HepG2 (cell line): ENCODE measurements around the gene TCN2. TPM values are rescaled to one million over a fixed set of nuclear protein-coding genes. Genes with fewer than 3 reads are reported as not detected.

ENCODE experiments used
- GATAD2A ChIP-seq: IDR thresholded peaks from 2 replicates; pipeline ENCODE4 v1.6.1; 2016
- RFXAP ChIP-seq: sonication (generic); formaldehyde crosslinking; IDR thresholded peaks from 2 replicates; pipeline ENCODE4 v1.4.0; 2020; ENCODE audit warnings: missing genetic modification reagents, borderline replicate concordance
- SRY ChIP-seq: sonication (generic); formaldehyde crosslinking; IDR thresholded peaks from 2 replicates; pipeline ENCODE4 v1.8.0; 2022; ENCODE audit warnings: mild to moderate bottlenecking, missing genetic modification reagents
- ZBTB43 ChIP-seq: sonication (generic); formaldehyde crosslinking; conservative IDR thresholded peaks from 2 replicates; pipeline ENCODE4 v1.4.0; 2020; ENCODE audit warnings: missing genetic modification reagents
- ZFP1 ChIP-seq: IDR thresholded peaks from 2 replicates; pipeline ENCODE4 v1.6.1; 2016
- ZNF260 ChIP-seq: sonication (generic); formaldehyde crosslinking; IDR thresholded peaks from 2 replicates; pipeline ENCODE4 v1.4.0; 2020; ENCODE audit warnings: missing genetic modification reagents, low read depth, mild to moderate bottlenecking, borderline replicate concordance
- ZNF292 ChIP-seq: sonication (generic); formaldehyde crosslinking; IDR thresholded peaks from 2 replicates; pipeline ENCODE4 v1.8.1; 2022; ENCODE audit warnings: mild to moderate bottlenecking, low read depth, missing genetic modification reagents, borderline replicate concordance
- ZNF335 ChIP-seq: sonication (generic); formaldehyde crosslinking; IDR thresholded peaks from 2 replicates; pipeline ENCODE4 v1.4.0; 2020; ENCODE audit warnings: missing genetic modification reagents
- ZNF383 ChIP-seq: sonication (generic); formaldehyde crosslinking; IDR thresholded peaks from 2 replicates; pipeline ENCODE4 v1.4.0; 2020; ENCODE audit warnings: missing genetic modification reagents, mild to moderate bottlenecking, borderline replicate concordance
- ZNF646 ChIP-seq: sonication (generic); formaldehyde crosslinking; IDR thresholded peaks from 2 replicates; pipeline ENCODE4 v1.9.0; 2021; ENCODE audit warnings: mild to moderate bottlenecking, missing genetic modification reagents
- polyA plus RNA-seq, 8 experiments: library from polyadenylated mRNA; depleted of rRNA in 3 of 8; stranded (reverse) in 7 of 8; unstranded in 1 of 8; fragments of >200 nt; fragmentation: Illumina TruSeq in 4 of 8; extraction: Trizol in 4 of 8; gene quantifications; 2 replicates each; pipeline versions ENCODE4 v1.2.1 to v1.2.3, GENCODE V29; 2011 to 2016; ENCODE audit warnings: low read depth in 4 of 8, missing spikeins in 1 of 8, mixed read lengths in 1 of 8; ENCODE audit not compliant: insufficient read depth in 1 of 8
- total RNA-seq, 5 experiments: library from RNA; depleted of rRNA; stranded (reverse); fragments of >200 nt; fragmentation: Illumina TruSeq; extraction: Trizol; gene quantifications; 2 replicates each; pipeline ENCODE4 v1.2.3, GENCODE V29; 2016; ENCODE audit warnings: low read depth in 1 of 5
- TF ChIP-seq, protein P1 (sequence below): sonication (generic); formaldehyde crosslinking; IDR thresholded peaks from 2 replicates; pipeline ENCODE4 v1.9.0; 2022; ENCODE audit warnings: low read depth, missing genetic modification reagents
- TF ChIP-seq, protein P2 (sequence below): sonication (generic); formaldehyde crosslinking; IDR thresholded peaks from 2 replicates; pipeline ENCODE4 v1.4.0; 2020; ENCODE audit warnings: missing genetic modification reagents
- TF ChIP-seq, protein P3 (sequence below): sonication (generic); formaldehyde crosslinking; IDR thresholded peaks from 2 replicates; pipeline ENCODE4 v1.4.0; 2020; ENCODE audit warnings: mild to moderate bottlenecking, low read depth, missing genetic modification reagents
- TF ChIP-seq, protein P4 (sequence below): fragments of 450-650 bp; IDR thresholded peaks from 2 replicates; pipeline ENCODE4 v1.6.1; 2016

The TCN2 gene
- total and polyA plus RNA-seq, 2 of the 13 experiments (the other 11 are each of a cell fraction or from before 2014, with no cell fraction given), result 0.29 to 0.31 TPM

GRCh38 chr22:30667494-30668385, 60.8 kb downstream of the TCN2 start, which contains the start of gene DUSP18 (continued):
- TF ChIP-seq, protein P1, sequence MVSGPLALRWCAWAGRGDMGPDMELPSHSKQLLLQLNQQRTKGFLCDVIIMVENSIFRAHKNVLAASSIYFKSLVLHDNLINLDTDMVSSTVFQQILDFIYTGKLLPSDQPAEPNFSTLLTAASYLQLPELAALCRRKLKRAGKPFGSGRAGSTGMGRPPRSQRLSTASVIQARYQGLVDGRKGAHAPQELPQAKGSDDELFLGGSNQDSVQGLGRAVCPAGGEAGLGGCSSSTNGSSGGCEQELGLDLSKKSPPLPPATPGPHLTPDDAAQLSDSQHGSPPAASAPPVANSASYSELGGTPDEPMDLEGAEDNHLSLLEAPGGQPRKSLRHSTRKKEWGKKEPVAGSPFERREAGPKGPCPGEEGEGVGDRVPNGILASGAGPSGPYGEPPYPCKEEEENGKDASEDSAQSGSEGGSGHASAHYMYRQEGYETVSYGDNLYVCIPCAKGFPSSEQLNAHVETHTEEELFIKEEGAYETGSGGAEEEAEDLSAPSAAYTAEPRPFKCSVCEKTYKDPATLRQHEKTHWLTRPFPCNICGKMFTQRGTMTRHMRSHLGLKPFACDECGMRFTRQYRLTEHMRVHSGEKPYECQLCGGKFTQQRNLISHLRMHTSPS (CRISPR knock-in tag), result no peak
- TF ChIP-seq, protein P2, sequence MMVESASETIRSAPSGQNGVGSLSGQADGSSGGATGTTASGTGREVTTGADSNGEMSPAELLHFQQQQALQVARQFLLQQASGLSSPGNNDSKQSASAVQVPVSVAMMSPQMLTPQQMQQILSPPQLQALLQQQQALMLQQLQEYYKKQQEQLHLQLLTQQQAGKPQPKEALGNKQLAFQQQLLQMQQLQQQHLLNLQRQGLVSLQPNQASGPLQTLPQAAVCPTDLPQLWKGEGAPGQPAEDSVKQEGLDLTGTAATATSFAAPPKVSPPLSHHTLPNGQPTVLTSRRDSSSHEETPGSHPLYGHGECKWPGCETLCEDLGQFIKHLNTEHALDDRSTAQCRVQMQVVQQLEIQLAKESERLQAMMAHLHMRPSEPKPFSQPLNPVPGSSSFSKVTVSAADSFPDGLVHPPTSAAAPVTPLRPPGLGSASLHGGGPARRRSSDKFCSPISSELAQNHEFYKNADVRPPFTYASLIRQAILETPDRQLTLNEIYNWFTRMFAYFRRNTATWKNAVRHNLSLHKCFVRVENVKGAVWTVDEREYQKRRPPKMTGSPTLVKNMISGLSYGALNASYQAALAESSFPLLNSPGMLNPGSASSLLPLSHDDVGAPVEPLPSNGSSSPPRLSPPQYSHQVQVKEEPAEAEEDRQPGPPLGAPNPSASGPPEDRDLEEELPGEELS (CRISPR knock-in tag), result no peak
- TF ChIP-seq ZNF260 (no peak), ZBTB43 (no peak), GATAD2A (CRISPR knock-in tag) (no peak), ZNF646 (no peak), ZNF335 (CRISPR knock-in tag) (no peak), SRY (no peak), ZFP1 (CRISPR knock-in tag) (no peak), ZNF383 (CRISPR knock-in tag) (no peak), RFXAP (CRISPR knock-in tag) (no peak), ZNF292 (CRISPR knock-in tag) (no peak)
- TF ChIP-seq, protein P3, sequence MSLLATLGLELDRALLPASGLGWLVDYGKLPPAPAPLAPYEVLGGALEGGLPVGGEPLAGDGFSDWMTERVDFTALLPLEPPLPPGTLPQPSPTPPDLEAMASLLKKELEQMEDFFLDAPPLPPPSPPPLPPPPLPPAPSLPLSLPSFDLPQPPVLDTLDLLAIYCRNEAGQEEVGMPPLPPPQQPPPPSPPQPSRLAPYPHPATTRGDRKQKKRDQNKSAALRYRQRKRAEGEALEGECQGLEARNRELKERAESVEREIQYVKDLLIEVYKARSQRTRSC (CRISPR knock-in tag), result no peak
- TF ChIP-seq, protein P4, sequence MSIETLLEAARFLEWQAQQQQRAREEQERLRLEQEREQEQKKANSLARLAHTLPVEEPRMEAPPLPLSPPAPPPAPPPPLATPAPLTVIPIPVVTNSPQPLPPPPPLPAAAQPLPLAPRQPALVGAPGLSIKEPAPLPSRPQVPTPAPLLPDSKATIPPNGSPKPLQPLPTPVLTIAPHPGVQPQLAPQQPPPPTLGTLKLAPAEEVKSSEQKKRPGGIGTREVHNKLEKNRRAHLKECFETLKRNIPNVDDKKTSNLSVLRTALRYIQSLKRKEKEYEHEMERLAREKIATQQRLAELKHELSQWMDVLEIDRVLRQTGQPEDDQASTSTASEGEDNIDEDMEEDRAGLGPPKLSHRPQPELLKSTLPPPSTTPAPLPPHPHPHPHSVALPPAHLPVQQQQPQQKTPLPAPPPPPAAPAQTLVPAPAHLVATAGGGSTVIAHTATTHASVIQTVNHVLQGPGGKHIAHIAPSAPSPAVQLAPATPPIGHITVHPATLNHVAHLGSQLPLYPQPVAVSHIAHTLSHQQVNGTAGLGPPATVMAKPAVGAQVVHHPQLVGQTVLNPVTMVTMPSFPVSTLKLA, result peak; percentile 13; the same call in 1 of the 2 replicates
